K562 (cell line): ENCODE results near the gene BCAS1. TPM values are rescaled to one million over a fixed set of nuclear protein-coding genes. Genes with fewer than 3 reads are reported as not detected.
A peak's percentile ranks its signal among the peaks of the same experiment; 100 is the strongest.

Experiments used
- C11orf30 ChIP-seq: fragments of 450-650 bp; IDR thresholded peaks from 2 replicates; pipeline ENCODE4 v1.6.1; 2016; ENCODE audit warnings: low read depth, mild to moderate bottlenecking
- CBFA2T2 ChIP-seq: fragments of 450-650 bp; conservative IDR thresholded peaks from 2 replicates; pipeline ENCODE4 v1.6.1; 2017; ENCODE audit warnings: mild to moderate bottlenecking
- COPS2 ChIP-seq: fragments of 450-650 bp; conservative IDR thresholded peaks from 2 replicates; pipeline ENCODE4 v1.6.1; 2016; ENCODE audit warnings: mild to moderate bottlenecking, moderate library complexity
- CREB5 ChIP-seq: fragments of 250-450 bp; sonication (Bioruptor Pico); IDR thresholded peaks from 2 replicates; pipeline ENCODE4 v1.5.0; 2020; ENCODE audit warnings: mild to moderate bottlenecking
- DPF2 ChIP-seq: fragments of 450-650 bp; IDR thresholded peaks from 2 replicates; pipeline ENCODE4 v1.6.1; 2016
- EHMT2 ChIP-seq: fragments of 450-650 bp; IDR thresholded peaks from 2 replicates; pipeline ENCODE4 v1.6.1; 2018; ENCODE audit warnings: antibody characterized with exemption
- ELF2 ChIP-seq: fragments of 250-450 bp; sonication (Bioruptor Pico); IDR thresholded peaks from 2 replicates; pipeline ENCODE4 v1.5.0; 2021; ENCODE audit warnings: mild to moderate bottlenecking
- HMG20A ChIP-seq: fragments of 450-650 bp; formaldehyde crosslinking; conservative IDR thresholded peaks from 2 replicates; pipeline ENCODE4 v1.4.0; 2020; ENCODE audit warnings: mild to moderate bottlenecking, mixed read lengths
- HMGN3 ChIP-seq: IDR thresholded peaks from 2 replicates; pipeline ENCODE4 v1.6.1; 2011; ENCODE audit warnings: borderline replicate concordance, low read depth, mild to moderate bottlenecking, mixed read lengths, low read length; ENCODE audit not compliant: insufficient read length; ENCODE audit errors: extremely low read depth
- MTA3 ChIP-seq: fragments of 450-650 bp; formaldehyde crosslinking; IDR thresholded peaks from 2 replicates; pipeline ENCODE4 v1.6.1; 2017; ENCODE audit warnings: mild to moderate bottlenecking, borderline replicate concordance
- NFIC ChIP-seq: fragments of 450-650 bp; IDR thresholded peaks from 2 replicates; pipeline ENCODE4 v1.6.1; 2017; ENCODE audit warnings: mild to moderate bottlenecking, inconsistent platforms
- RAD21 ChIP-seq, 2 experiments: fragments of 250-450 bp in 1 of 2; fragments of 450-650 bp in 1 of 2; sonication (Bioruptor Pico) in 1 of 2; formaldehyde crosslinking in 1 of 2; IDR thresholded peaks in 1 of 2; conservative IDR thresholded peaks in 1 of 2; 2 replicates each; pipeline versions ENCODE4 v1.4.0 to v1.8.0; 2020 to 2022; ENCODE audit warnings: mild to moderate bottlenecking in 2 of 2, moderate library complexity in 1 of 2
- TAF7 ChIP-seq: fragments of 450-650 bp; IDR thresholded peaks from 2 replicates; pipeline ENCODE4 v1.6.1; 2016; ENCODE audit warnings: missing genetic modification characterization, missing compliant biosample characterization
- TCF7 ChIP-seq: sonication (generic); IDR thresholded peaks from 2 replicates; pipeline ENCODE4 v1.6.1; 2016; ENCODE audit warnings: antibody characterized with exemption, borderline replicate concordance
- ZBTB40 ChIP-seq, 2 experiments: fragments of 450-650 bp in 1 of 2; sonication (generic) in 1 of 2; formaldehyde crosslinking in 1 of 2; IDR thresholded peaks; 2 replicates each; pipeline versions ENCODE4 v1.7.1 to v1.9.0; 2016 to 2022; ENCODE audit warnings: inconsistent platforms in 1 of 2, mild to moderate bottlenecking in 1 of 2, missing genetic modification reagents in 1 of 2
- ZZZ3 ChIP-seq: fragments of 450-650 bp; IDR thresholded peaks from 2 replicates; pipeline ENCODE4 v1.6.1; 2016; ENCODE audit warnings: antibody characterized with exemption, mild to moderate bottlenecking, moderate library complexity
- polyA plus RNA-seq, 8 experiments: library from polyadenylated mRNA; depleted of rRNA in 4 of 8; stranded (reverse) in 5 of 8; unstranded in 3 of 8; fragments of >200 nt; fragmentation: Nextera tagmentation in 2 of 8; fragmentation: Illumina TruSeq in 1 of 8; extraction: Ambion mirVana in 2 of 8; extraction: Trizol in 1 of 8; gene quantifications; 2 replicates each; pipeline versions ENCODE4 v1.2.1 to v1.2.3, GENCODE V29; 2011 to 2014; ENCODE audit warnings: inconsistent platforms in 1 of 8, missing spikeins in 1 of 8
- total RNA-seq, 7 experiments: library from RNA; depleted of rRNA in 6 of 7; stranded (reverse); fragments of >200 nt in 6 of 7; fragmentation: Illumina TruSeq in 2 of 7; extraction: Trizol in 2 of 7; gene quantifications; 2 replicates each; pipeline versions ENCODE4 v1.2.1 to v1.2.3, GENCODE V29; 2011 to 2021; ENCODE audit warnings: low replicate concordance in 1 of 7
- TF ChIP-seq, protein P1 (sequence below): fragments of 450-650 bp; IDR thresholded peaks from 2 replicates; pipeline ENCODE4 v1.6.1; 2016; ENCODE audit warnings: missing biosample characterization, missing genetic modification characterization

Gene BCAS1
- total and polyA plus RNA-seq, 9 of the 15 experiments (the other 6 are each of a cell fraction or from before 2014, with no cell fraction given): 0.18 to 2.3 (median 0.93) TPM

GRCh38 chr20:53943522-53944291 is 126.7 kb downstream of the BCAS1 start (continued):
- TF ChIP-seq ZBTB40 (IDR thresholded peaks at IDR 0.05): 0 out of 2 replicates have a peak, but pooled peaks have one; percentile 21
- no peak for TF ChIP-seq ZBTB40 (CRISPR knock-in tag; IDR thresholded peaks at IDR 0.05)
- no peak for TF ChIP-seq C11orf30
- no peak for TF ChIP-seq MTA3
- peak; percentile 51 to 61; a peak in 3 of 4 replicates for TF ChIP-seq RAD21 (CRISPR knock-in tag; conservative IDR thresholded peaks at IDR 0.05 in 1 of 2, IDR thresholded peaks at IDR 0.05 in 1 of 2)
- TF ChIP-seq TCF7: no peak
- TF ChIP-seq, protein P1, sequence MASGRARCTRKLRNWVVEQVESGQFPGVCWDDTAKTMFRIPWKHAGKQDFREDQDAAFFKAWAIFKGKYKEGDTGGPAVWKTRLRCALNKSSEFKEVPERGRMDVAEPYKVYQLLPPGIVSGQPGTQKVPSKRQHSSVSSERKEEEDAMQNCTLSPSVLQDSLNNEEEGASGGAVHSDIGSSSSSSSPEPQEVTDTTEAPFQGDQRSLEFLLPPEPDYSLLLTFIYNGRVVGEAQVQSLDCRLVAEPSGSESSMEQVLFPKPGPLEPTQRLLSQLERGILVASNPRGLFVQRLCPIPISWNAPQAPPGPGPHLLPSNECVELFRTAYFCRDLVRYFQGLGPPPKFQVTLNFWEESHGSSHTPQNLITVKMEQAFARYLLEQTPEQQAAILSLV (tag): no peak
- no peak for TF ChIP-seq HMG20A (CRISPR knock-in tag)
- TF ChIP-seq CREB5: no peak
- no peak for TF ChIP-seq EHMT2
- no peak for TF ChIP-seq ZZZ3
- TF ChIP-seq NFIC: peak; percentile 97
- TF ChIP-seq COPS2: no peak
- no peak for TF ChIP-seq TAF7 (tag)
- TF ChIP-seq DPF2: peak; percentile 58; the same call in 1 of the 2 replicates
- TF ChIP-seq CBFA2T2: no peak
- TF ChIP-seq ELF2: no peak
- no peak for TF ChIP-seq HMGN3
